GM18519 (cell line): ENCODE results near the gene PARVB.
A peak's percentile ranks its signal among the peaks of the same experiment; 100 is the strongest.
"Not testable (repeated sequence)": the region's sequence is repeated elsewhere in the genome, so short reads cannot be mapped to it uniquely, and the experiment has no call there.

ENCODE experiments used
- ATAC-seq: cut with Tn5 transposase; IDR thresholded peaks from one replicate; pipeline ENCODE4 v1.9.1; 2021; ENCODE audit warnings: mild to moderate bottlenecking, moderate library complexity; ENCODE audit not compliant: unreplicated experiment, low FRiP score

Gene PARVB

DNA sequence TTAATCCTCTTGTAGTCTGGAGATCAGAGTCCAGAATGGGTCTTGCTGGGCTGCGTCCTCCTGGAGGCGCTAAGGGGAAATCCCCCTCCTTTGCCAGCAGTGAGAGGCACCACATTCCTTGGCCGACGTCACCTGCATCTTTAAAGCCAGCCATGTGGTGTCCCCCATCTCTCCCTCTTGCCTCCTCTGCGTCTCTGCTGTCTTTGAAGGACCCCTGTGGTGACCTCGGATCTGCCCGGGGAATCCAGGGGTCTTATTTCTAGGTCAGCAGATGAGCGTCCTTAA is 27.2 kb upstream of the PARVB start:
- ATAC-seq: no peak

DNA sequence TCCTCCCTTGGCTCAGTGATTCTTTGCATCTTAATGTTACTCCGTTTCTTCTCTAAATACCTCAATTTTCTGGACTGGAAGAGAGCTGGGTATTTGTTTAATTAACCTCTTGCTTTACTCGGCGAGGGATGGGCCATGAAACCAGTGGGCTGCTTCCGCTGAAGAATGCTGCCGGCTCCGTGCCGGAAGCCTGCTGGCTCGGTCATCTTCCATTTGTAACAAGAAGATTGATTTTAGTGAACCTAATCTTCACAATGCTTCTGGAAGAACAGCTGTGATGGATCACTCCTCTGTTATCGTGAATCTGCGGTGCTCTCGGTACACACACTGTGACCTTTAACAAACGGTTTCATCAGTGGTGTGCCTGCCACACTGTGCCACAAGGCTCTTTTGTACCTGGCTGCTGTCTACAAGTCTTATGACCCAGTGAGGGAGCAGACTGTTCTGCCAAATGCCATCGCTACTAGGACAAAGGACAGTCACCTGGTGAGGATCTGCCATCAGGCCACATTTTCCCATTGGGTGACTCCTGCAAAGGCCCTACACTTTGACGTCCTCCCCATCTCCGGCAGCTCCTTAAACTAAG is 25.3 kb upstream of the PARVB start:
- ATAC-seq: no peak

DNA sequence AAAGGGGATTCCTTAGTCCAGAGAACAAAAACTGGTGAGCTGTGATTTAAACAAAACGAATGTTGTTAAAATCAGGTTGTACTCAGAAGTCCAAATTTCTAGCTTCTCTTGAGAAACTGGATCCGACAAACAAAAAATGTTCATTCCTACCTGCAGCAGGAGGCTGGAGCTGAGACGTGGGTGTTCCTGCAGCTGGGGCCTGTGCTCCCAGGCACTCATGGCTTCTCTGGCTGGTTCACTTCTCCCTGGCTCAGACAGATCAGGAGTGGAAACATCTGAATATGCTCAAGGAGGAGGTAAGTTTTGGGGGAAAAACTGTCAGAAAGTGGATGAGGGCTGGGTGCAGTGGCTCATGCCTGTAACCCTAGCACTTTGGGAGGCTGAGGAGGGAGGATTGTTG is 24.7 kb upstream of the PARVB start:
- ATAC-seq: no peak

DNA sequence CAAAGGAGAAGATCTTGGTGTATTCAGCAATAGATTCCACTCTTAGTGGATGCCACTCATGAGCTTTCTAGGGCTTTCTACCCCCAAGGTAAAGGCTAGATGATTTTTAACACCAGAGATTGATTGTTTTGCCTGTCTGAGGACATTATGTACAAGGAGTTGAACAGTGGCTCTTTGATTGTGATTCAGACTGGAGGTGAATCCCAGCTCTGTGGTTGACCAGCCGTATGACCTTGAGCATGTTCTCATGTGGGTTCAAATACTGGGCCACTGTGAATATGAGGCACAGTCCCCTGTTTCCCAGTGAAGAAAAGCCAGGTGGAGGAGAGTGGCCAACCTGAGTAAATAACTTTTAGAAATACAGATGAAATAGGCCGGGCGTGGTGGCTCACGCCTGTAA is 24.0 kb upstream of the PARVB start:
- ATAC-seq: no peak

DNA sequence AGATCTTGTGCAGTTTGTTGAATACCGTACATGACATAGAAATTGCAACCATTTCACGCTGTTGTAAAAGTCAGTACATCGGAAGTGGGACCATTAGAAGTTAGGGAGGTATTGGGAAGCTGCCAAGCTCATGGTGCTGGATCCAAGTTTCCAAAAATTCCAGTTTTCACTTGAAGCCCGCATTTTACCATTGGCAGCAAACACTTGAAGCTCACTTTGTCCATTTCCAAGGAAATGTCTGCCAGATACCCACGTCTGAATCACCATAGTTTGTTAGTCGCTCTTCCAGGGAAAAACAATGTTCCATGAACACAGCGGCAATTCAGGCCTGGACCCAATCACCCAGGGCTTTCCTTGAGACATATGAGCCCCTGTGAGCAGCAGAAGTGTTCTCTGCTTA is 22.6 kb upstream of the PARVB start:
- ATAC-seq: no peak

DNA sequence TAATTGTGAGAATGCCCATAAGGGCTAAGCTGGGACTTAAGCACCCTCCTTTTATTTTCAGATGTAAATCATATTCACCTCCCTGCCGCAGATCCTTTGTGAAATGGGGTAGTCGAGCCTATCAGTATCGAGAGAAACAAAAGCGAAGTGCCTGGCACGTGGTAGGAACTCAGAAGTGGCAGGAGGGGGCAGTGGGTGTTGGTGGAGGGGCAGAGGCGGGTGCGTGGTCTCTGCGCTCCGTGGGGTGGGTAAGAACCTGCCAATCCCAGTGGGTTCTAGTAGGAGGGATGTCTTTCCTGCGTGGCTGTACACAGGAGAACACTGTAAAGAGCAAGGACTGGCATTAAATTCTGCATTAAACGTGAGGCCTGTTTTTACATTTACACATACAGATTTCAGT is 21.8 kb upstream of the PARVB start:
- ATAC-seq: no peak

DNA sequence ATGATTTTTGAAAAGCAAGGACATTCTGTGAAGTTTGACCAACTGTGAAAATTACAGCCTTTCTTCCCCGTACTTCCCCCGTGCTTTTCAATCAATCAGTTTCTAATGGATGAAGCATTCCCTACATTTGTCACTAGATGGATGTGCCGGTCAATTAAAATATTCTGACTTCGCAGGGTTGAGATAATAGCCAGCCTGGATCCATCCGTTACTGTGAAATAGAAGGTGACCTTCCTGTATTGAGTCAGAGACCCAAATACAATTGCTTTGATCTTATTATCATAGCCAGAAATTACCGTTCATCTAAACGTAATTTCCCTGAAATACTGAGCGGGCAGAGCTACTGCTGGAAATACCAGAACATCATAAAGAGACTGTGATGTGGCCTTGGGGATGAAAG is 21.1 kb upstream of the PARVB start:
- ATAC-seq: no peak

DNA sequence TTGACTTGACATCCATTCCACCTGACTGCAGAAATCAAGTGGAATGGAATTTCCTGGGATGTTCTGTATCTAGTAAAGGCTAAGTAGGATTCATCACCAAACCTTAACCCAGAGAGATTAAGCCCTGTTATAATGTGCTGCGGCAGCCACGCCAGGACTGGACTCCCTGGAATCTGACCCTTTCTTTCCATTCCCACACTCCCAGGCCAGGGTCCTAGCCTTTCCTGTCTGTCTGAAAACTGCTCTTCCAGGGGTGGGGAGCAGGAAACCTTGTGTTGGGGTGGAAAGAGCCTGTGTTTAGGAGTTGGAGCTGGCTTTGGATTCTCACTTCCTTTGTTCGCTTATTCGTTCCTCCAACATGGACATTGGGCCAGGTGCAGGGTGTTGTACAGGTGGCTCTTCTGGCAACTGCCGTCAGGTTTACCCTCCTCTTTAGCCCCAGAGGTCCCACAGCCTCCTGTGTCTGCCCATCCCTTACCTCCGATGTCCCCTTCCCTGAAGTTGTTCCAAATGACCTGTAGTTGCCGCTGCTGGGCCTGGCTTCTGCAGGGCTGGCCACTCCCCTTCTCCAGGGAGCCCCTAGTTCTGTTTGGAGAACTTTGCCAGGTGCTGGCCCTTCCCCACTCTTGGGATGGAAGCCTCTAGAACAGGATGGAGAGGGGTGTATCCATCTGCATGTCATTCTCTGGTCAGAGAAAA is 20.5 kb upstream of the PARVB start:
- ATAC-seq: no peak

DNA sequence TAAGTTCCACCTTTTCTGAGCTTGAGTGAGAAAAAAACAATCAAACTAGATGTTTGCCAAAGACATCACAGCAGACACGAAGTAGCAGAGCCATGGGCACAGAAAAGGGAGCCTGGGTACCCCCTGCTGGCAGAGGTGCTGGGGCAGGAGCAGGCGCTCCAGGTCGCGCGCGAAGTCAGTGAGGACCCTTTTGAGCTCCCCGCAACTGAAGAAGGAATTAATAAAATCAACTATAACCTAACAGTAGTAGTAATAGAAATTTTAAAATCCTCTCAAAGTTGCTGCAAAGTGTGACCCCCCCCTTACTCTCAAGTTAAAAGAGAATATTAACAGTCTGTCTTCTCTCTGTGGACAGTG is 20.0 kb upstream of the PARVB start:
- ATAC-seq: no peak

DNA sequence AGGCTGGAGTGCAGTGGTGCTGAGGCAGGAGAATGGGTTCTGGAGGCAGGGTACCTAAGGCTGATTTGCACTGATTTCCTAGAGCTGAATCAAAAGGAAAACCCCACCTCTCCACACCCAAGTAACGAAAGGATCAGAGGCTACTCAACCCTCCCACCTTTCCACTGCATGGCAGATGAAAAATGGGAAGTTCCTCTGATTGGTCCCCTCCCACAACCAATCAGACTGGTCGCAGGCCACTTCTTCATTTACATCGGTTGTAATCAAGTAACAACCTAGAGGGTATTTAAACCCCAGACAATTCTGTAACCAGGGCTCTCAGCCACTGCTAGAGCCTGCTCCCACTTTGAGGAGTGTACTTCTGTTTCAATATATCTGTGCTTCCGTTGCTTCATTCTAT is 18.6 kb upstream of the PARVB start:
- no peak for ATAC-seq

DNA sequence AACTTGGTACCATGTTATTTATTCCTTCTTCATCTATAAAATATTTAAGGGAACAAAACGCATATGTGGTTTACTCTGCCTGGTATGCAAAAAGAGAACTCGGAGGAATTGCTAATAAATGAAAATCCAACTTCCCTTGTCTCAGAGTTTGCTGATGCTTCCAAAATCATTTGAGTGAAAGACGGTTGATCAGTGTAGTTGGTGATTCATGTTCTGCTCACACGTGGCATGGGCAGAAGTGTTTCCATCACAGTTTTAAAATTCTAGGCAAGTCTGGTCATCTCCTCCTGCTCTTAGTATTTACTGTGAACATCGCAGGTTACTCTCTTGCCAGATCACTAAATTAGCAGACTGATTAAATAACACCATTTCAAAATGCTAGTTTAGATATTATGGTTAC is 11.9 kb upstream of the PARVB start:
- ATAC-seq: no peak

DNA sequence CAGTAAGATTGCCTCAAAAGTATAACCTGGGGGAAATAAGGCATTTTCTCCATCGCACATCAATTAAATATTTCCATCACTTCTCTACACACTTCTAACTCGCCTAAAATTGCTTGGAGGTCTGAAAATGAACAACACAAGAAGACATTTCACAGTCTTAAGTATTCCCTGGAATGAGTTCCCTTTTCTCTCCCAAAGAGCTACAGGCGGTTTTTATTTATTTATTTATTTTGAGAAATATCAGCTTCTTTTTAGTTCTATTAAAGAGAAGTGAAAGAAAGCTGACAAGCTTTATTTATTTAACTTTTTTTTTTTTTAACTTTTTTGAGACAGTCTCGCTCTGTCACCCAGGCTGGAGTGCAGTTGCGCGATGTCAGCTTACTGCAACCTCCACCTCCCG is 11.5 kb upstream of the PARVB start:
- no peak for ATAC-seq

DNA sequence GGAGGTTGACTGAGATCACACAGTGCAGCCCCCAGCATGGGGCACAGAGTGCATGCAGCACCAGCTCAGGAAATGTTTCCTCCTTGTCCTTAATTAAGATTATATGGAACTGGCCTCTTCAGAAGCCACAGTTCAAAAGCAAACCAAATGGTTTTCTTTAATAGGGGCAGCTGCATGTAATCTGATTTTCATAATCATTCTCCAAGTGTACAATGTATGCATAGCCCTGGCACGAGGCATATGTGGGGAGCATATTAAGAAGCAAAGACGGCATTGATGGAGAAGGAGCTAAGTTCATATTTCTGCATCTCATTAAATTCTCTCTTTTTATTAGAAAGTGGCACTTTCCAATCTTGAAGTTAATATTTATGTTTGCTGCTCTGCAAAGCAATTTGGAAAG is 9.9 kb upstream of the PARVB start:
- no peak for ATAC-seq

DNA sequence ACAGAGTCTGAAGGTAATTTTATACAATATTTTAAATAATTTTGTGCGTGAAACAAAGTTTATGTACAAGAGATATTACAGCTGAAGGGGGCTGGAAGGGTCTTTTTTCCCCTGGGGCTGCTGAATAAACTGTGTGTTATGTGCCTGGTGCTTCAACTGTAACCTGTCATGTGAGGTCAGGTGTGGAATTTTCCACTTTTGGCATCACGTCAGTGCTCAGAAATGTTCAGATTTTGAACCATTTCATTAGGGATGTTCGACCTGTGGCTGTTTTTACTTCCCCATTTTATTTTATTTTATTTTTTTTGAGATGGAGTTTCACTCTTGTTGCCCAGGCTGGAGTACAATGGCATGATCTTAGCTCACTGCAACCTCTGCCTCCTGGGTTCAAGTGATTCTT is 7.5 kb upstream of the PARVB start:
- not testable (repeated sequence) for ATAC-seq

DNA sequence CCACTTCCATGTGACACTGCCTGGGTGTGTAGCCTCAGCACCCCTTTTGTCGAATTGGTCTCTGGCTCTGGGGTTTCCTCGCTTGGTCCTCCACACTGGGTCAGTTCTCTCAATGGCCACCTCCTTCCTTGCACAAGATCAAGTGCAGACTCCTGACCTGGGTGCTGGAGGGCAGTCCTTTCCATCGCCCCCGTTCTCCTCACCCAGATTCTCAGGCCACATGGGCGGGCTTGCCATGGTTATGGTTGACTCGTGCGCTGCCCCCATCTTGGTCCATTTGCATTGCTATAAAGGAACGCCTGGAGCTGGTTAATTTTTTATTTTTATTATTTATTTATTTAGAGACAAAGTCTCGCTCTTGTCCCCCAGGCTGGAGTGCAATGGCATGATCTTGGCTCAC is 5.5 kb upstream of the PARVB start:
- no peak for ATAC-seq

DNA sequence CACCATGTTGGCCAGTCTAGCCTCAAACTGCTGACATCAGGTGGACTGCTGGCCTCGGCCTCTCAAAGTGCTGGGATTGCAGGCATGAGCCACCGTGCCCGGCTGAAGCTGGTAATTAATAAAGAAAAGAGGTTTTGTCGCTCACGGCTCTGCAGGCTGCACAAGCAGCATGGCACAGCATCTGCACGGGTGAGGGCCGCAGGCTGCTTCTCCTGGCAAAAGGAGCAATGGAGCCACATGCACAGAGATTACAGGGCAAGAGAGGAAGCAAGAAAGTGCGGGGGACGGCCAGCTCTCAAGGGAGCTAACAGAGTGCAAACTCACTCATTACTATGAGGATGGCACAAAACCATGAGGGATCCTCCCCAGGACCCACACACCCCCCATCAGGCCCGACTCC is 4.7 kb upstream of the PARVB start:
- no peak for ATAC-seq

DNA sequence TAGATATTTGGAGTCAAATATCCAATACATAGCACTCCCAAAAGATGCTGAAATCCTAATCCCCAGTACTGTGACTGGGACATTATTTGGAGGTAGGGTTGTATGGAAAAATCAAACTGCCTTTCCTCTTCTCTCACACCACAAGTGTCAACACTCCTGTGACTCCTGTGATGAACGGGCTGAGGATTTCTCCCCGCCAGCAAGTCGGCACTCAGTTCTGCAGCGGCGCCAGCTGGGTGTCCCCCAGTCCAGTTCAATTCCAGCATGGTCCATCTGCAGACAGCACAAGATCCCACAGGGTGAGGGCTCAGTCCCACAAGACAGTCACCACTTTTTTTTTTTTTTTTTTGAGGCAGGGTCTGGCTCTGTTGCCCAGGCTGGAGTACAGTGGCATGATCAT is 4.3 kb upstream of the PARVB start:
- no peak for ATAC-seq

DNA sequence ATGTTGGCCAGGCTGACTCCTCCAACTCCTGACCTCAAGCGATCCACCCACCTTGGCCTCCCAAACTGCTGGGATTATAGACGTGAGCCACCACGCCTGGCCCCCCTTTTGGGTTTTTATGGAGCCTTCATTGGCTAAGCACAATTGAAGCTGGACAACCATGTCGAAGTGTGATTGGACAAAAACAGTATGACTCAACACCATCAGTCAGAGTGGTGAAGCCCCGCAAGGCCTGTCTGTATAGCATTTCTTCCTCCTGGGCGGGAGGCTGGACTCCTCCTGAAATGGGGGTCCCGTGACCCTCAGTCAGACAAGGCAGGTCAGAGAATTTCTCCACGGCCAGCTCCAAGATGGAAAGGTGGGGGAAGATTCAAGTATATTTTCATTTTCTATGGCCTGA is 3.1 kb upstream of the PARVB start:
- no peak for ATAC-seq

DNA sequence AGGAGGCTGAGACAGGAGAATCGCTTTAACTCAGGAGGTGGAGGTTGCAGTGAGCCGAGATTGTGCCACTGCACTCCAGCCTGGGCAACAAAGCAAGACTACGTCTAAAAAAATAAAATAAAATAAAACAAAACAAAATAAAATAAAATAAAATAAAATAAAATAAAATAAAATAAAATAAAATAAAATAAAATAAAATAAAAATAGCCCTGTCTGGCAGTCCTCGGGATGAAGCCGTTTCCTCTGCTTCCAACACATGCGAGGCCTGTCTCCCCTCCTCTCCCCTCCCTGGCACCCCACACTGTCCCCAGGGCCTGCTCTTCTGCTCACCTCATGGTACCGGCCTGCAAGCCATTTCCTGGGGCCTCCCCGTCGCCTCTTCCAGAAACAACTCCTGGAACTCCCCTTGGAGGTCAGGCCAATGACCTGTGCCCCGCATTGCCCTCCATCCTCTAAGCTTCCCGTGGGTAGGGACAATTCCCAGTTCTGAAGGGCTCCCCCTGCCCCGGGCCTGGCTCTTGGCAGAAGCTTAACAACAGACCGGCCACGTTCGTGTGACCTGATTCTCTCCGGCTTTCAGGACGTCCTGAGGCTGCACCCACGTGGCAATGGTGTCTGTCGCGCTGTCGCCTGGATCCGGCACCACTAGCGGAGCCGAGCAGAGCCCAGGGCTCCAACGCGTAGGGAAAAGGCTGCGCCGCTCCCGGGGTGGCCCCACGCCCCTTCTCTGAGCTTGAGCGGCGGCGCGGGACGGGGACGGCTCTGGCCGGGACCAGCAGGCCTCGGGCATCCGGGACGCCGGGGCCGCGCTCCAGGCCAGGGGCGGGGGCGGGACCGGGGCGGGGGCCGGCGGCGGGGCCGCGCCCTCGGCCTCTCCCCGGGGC is 456 bp upstream of the PARVB start:
- no peak for ATAC-seq

DNA sequence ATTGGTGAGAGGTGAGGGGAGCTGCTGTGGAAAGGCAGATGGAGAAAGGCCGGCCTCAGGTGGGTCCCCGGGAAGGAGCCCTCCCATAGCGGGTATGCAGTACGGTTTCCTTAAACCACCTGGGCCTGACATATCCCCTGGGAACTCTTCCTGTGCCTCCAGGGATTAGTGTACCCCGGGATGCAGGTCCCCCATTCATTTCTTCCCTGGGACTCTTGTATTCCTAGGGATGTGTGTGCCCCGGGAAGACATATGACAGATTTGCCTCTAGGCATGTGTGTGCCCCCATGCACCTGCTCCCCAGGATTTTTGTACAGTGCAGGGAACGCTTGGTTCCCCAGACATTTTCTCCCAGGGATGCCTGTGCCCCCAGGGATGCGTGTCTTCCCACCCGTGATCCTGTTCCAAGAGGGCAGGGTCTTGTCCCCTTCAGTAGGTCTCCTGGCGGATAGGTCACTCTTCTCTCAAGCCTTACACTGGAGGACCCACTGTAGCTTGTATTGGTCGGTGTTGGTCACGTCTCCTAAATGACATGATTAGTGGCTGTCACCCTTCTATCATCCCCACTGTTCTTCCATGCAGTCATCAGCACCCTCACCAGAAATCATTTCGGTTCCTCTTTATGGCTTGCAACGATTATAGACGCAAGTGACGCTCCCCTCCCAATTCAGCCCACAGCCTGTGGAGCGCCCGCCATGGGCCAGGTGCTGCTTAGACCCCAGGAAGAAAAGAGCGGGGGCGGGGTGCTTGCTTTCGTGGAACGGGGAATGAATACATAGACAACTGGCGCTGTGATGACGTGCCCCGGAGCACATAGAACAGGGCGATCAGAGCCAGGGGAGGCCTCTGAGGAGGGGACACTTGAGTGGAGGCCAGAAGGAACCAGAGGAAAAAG is 1.3 kb downstream of the PARVB start:
- ATAC-seq: peak; percentile 44

DNA sequence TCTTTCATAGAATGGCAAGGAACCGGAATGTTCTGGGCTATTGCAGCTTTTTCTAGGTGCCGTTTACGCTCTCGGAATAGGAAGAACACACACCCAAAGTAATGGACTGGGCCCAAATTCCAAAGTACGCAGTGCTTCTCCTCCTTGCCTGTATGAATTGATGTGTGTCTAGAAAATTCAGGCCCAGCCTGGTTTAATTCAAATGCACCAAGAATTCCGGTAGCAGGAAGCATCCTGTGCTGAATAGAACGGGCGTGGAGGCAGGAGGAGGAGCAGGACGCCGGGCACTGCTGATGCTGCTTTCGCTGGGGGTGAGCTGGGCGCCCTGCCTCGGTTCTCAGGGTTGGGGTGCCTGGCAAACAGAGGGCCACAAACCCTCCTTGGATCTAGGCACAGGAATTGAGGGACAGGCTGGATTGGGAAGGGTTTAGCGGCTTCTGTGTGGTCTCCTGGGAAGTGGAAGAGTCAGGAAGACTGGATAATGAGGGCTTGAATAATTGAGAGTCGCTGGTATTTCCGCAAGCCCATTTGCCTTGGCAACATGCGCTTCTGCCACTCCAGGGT is 2.0 kb downstream of the PARVB start:
- ATAC-seq: no peak
